Fibroblast of villous mesenchyme (primary cell): ENCODE results near the gene BLID. TPM values are rescaled to one million over a fixed set of nuclear protein-coding genes. Genes with fewer than 3 reads are reported as not detected.
A peak's percentile ranks its signal among the peaks of the same experiment; 100 is the strongest.

Experiments
- DNase-seq: peaks from one replicate; pipeline ENCODE4 v3.0.0-alpha.2; 2010; ENCODE audit warnings: low read depth
- H3K4me3 ChIP-seq: 2 replicates; pipeline ENCODE4 v1.5.1; 2011; ENCODE audit warnings: low read depth, mild to moderate bottlenecking, low read length
- CTCF ChIP-seq: IDR thresholded peaks from 2 replicates; pipeline ENCODE4 v1.5.1; 2012; ENCODE audit warnings: low read depth, mild to moderate bottlenecking, low read length; ENCODE audit not compliant: insufficient read depth
- total RNA-seq: library from RNA; depleted of rRNA; stranded (reverse); fragments of >200 nt; gene quantifications from 2 replicates; pipeline ENCODE4 v1.2.3, GENCODE V29; 2012

BLID gene
- total RNA-seq, 1 donor: 6.0 TPM

GRCh38 chr11:122153746-122154145 is 37.7 kb upstream of the BLID start:
- no peak for TF ChIP-seq CTCF
- DNase-seq: no peak
- H3K4me3 ChIP-seq: no peak overlapping the region

GRCh38 chr11:122150216-122151124 is 34.5 kb upstream of the BLID start:
- no peak for TF ChIP-seq CTCF
- no peak overlapping the region for H3K4me3 ChIP-seq
- DNase-seq: peak; percentile 45

GRCh38 chr11:122149202-122149601 is 33.2 kb upstream of the BLID start:
- DNase-seq: no peak
- no peak overlapping the region for H3K4me3 ChIP-seq
- no peak for TF ChIP-seq CTCF

GRCh38 chr11:122146475-122146874 is 30.5 kb upstream of the BLID start:
- DNase-seq: no peak
- TF ChIP-seq CTCF: no peak
- H3K4me3 ChIP-seq: no peak overlapping the region

- no peak for TF ChIP-seq CTCF
- H3K4me3 ChIP-seq: no peak overlapping the region
- no peak for DNase-seq
Measured at GRCh38 chr11:122145715-122146274, 29.8 kb upstream of the BLID start.

GRCh38 chr11:122144752-122145151 is 28.7 kb upstream of the BLID start:
- TF ChIP-seq CTCF: no peak
- DNase-seq: no peak
- no peak overlapping the region for H3K4me3 ChIP-seq
